Measurements from ENCODE around the gene ITPKB.

Gene ITPKB

GRCh38 chr1:226663327-226663704 is 75.8 kb downstream of the ITPKB start:
- no peak for DNase-seq (ENCODE audit: extremely low read depth, insufficient read length)
- Histone ChIP-seq H3K36me3 (ENCODE audit: control insufficient read depth, insufficient read depth, low read length) (peaks cover 2% of the 10 kb centered on the region), H3K4me3 (replicated peaks; ENCODE audit: low read depth, low read length) (no peak overlapping the region), H3K27me3 (replicated peaks; ENCODE audit: control insufficient read depth, insufficient read depth, low read length) (no peaks in the 10 kb centered on the region)
- TF ChIP-seq CTCF (IDR thresholded peaks at IDR 0.05; ENCODE audit: insufficient read depth, low read length, poor library complexity, severe bottlenecking): no peak

DNA sequence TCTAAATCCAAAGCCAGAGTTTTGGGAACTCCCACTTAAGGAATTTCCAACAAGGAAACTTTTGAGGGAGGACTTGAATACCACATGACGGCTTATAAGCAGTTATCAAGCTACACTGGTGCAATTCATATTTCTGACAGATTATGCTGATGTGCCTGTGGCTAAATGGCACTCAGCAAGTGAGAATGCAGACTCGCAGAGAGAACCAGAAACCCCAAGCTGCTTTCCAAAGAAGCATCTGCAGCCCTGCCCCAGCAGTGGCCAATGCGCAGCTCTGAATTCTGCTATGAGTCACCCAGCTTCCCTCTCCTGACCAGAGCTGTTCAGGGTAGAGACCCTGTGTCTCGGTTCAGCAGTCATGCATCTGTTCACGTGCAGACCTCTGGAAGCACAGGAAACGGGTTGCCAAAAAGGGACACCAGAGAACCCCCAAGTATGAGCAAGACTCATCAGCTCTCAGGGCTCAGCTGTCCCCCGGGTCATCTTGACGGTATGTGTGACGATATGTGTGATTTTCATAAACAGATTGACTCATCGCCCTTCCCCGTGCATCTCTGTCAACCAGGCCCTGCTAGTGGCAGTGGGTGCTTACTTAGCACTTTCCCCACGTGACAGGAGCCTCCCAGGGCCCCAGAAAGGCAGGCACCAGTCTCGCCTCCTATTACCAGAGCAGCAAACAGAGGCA is 76.3 kb downstream of the ITPKB start:
- Histone ChIP-seq H3K27me3 (replicated peaks; ENCODE audit: control insufficient read depth, insufficient read depth, low read length) (no peaks in the 10 kb centered on the region), H3K36me3 (ENCODE audit: control insufficient read depth, insufficient read depth, low read length) (peaks cover 2% of the 10 kb centered on the region), H3K4me3 (replicated peaks; ENCODE audit: low read depth, low read length) (no peak overlapping the region)
- TF ChIP-seq CTCF (IDR thresholded peaks at IDR 0.05; ENCODE audit: insufficient read depth, low read length, poor library complexity, severe bottlenecking): no peak
- peak; percentile 89 for DNase-seq (ENCODE audit: extremely low read depth, insufficient read length)

DNA sequence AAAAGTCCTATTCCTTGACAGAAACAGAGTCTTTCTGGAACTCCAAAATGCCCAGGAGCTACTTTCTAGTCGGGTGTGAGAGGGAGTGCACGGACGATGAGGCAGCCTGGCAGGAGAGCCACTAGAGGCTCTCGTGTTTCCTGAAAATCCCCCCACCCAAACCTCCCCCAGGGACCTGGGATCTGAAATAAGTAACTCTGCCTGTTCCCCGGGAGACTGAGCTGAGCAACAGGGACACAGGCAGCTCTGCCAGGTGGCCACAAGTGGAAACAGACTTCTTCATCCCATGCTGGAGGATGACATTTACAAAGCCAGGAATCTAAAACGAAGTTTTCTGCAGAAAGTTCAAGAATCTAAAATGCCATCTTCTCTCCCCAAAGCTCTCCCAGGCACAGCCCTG is 77.1 kb downstream of the ITPKB start:
- Histone ChIP-seq H3K4me3 (replicated peaks; ENCODE audit: low read depth, low read length) (no peak overlapping the region), H3K27me3 (replicated peaks; ENCODE audit: control insufficient read depth, insufficient read depth, low read length) (no peaks in the 10 kb centered on the region), H3K36me3 (ENCODE audit: control insufficient read depth, insufficient read depth, low read length) (peaks cover 2% of the 10 kb centered on the region)
- DNase-seq (ENCODE audit: extremely low read depth, insufficient read length): no peak
- no peak for TF ChIP-seq CTCF (IDR thresholded peaks at IDR 0.05; ENCODE audit: insufficient read depth, low read length, poor library complexity, severe bottlenecking)

GRCh38 chr1:226661271-226661670 is 77.8 kb downstream of the ITPKB start:
- H3K36me3 ChIP-seq (ENCODE audit: control insufficient read depth, insufficient read depth, low read length): peaks cover 2% of the 10 kb centered on the region
- DNase-seq (ENCODE audit: extremely low read depth, insufficient read length): no peak
- H3K4me3 ChIP-seq (replicated peaks; ENCODE audit: low read depth, low read length): no peak overlapping the region
- H3K27me3 ChIP-seq (replicated peaks; ENCODE audit: control insufficient read depth, insufficient read depth, low read length): no peaks in the 10 kb centered on the region
- no peak for TF ChIP-seq CTCF (IDR thresholded peaks at IDR 0.05; ENCODE audit: insufficient read depth, low read length, poor library complexity, severe bottlenecking)

GRCh38 chr1:226660410-226661182 is 78.5 kb downstream of the ITPKB start:
- Histone ChIP-seq H3K4me3 (replicated peaks; ENCODE audit: low read depth, low read length) (no peak overlapping the region), H3K36me3 (ENCODE audit: control insufficient read depth, insufficient read depth, low read length) (peaks cover 4% of the 10 kb centered on the region), H3K27me3 (replicated peaks; ENCODE audit: control insufficient read depth, insufficient read depth, low read length) (no peaks in the 10 kb centered on the region)
- DNase-seq (ENCODE audit: extremely low read depth, insufficient read length): no peak
- TF ChIP-seq CTCF (IDR thresholded peaks at IDR 0.05; ENCODE audit: insufficient read depth, low read length, poor library complexity, severe bottlenecking): no peak
